22Rv1 (cell line): ENCODE measurements around the gene ANKRD6.

Source experiments
- ZFX ChIP-seq: fragments of 450-650 bp; IDR thresholded peaks from 2 replicates; pipeline ENCODE4 v1.6.1; 2017; ENCODE audit warnings: antibody characterized with exemption, borderline replicate concordance
- TF ChIP-seq, protein P1 (sequence below): fragments of 450-650 bp; IDR thresholded peaks from 2 replicates; pipeline ENCODE4 v1.5.1; 2017; ENCODE audit warnings: mild to moderate bottlenecking

DNA sequence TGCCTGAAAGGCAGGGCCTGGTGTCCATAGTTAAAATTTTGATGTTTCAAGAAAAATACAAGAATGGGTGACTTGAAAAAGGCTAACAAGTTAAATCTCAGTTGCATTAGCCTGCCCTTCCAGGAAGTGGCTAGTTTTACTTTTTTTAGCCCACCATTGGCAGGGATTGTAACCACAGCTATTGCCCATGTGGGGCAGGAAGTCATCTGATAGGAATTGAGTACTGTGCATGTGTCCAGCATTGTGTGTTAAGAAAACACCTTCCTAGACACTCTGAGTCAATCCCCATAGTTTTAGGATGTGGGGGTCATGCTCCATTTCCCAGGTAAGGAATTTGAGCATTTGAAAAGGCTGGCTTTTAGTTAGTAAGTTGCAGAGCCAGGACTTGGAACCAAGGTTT, 178.7 kb downstream of the ANKRD6 start:
- TF ChIP-seq, protein P1, sequence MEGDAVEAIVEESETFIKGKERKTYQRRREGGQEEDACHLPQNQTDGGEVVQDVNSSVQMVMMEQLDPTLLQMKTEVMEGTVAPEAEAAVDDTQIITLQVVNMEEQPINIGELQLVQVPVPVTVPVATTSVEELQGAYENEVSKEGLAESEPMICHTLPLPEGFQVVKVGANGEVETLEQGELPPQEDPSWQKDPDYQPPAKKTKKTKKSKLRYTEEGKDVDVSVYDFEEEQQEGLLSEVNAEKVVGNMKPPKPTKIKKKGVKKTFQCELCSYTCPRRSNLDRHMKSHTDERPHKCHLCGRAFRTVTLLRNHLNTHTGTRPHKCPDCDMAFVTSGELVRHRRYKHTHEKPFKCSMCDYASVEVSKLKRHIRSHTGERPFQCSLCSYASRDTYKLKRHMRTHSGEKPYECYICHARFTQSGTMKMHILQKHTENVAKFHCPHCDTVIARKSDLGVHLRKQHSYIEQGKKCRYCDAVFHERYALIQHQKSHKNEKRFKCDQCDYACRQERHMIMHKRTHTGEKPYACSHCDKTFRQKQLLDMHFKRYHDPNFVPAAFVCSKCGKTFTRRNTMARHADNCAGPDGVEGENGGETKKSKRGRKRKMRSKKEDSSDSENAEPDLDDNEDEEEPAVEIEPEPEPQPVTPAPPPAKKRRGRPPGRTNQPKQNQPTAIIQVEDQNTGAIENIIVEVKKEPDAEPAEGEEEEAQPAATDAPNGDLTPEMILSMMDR, result no peak
- TF ChIP-seq ZFX, result no peak
